Neutrophil (primary cell): ENCODE measurements around the gene OTUD1.

Experiments
- H3K27ac ChIP-seq: fragments of 200-600 bp; sonication (generic); 2 replicates; pipeline ENCODE4 v1.5.1; 2016; ENCODE audit warnings: mild to moderate bottlenecking, moderate library complexity
- H3K27me3 ChIP-seq: fragments of 200-600 bp; sonication (generic); 2 replicates; pipeline ENCODE4 v1.6.0; 2016; ENCODE audit warnings: mild to moderate bottlenecking
- H3K36me3 ChIP-seq: fragments of 200-600 bp; sonication (generic); 2 replicates; pipeline ENCODE4 v1.5.1; 2017
- H3K4me1 ChIP-seq, 2 experiments: fragments of 200-600 bp in 1 of 2; sonication (generic) in 1 of 2; 1 replicate in 1 of 2; 2 replicates in 1 of 2; pipeline versions ENCODE4 v1.5.1 to v1.6.1; 2013 to 2016; ENCODE audit warnings: low read depth in 1 of 2, low read length in 1 of 2, mild to moderate bottlenecking in 1 of 2, moderate library complexity in 1 of 2; ENCODE audit not compliant: control insufficient read depth in 1 of 2, insufficient read depth in 1 of 2
- H3K4me3 ChIP-seq, 2 experiments: fragments of 200-600 bp in 1 of 2; sonication (generic) in 1 of 2; 1 replicate in 1 of 2; 2 replicates in 1 of 2; pipeline ENCODE4 v1.5.1; 2013 to 2016; ENCODE audit warnings: low read depth in 1 of 2, low read length in 1 of 2, mild to moderate bottlenecking in 1 of 2, moderate library complexity in 1 of 2
- H3K9me3 ChIP-seq: fragments of 200-600 bp; sonication (generic); 2 replicates; pipeline ENCODE4 v1.5.1; 2016
- CTCF ChIP-seq: fragments of 200-600 bp; sonication (generic); IDR thresholded peaks from 2 replicates; pipeline ENCODE4 v1.5.1; 2016; ENCODE audit warnings: antibody characterized with exemption

The OTUD1 gene

GRCh38 chr10:23421397-23421796, 17.5 kb upstream of the OTUD1 start:
- Histone ChIP-seq H3K9me3 (no peaks in the 10 kb centered on the region), H3K4me3 (no peak overlapping the region), H3K4me1 (no peaks in the 10 kb centered on the region), H3K27ac (no peak overlapping the region), H3K36me3 (no peaks in the 10 kb centered on the region), H3K27me3 (no peaks in the 10 kb centered on the region)
- TF ChIP-seq CTCF: no peak

DNA sequence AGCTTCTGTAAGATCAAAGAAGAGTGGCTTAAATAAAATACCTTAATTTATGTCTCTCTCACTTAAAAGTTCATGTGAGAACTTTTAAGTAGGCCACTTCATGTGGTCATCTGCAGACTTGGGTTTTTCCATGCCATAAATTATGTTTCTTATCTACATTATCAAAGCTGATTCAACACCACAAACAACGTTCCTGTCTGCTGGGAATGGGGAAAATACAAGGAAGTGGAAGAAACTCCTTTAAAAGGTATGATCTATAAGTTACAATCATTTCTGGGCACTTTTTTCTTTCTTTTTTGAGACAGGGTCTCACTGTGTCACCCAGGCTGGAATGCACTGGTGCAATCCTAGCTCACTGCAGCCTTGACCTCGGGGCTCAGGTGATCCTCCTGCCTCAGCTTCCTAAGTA, 16.9 kb upstream of the OTUD1 start:
- no peaks in the 10 kb centered on the region for H3K4me1 ChIP-seq
- H3K27ac ChIP-seq: no peak overlapping the region
- no peaks in the 10 kb centered on the region for H3K36me3 ChIP-seq
- no peaks in the 10 kb centered on the region for H3K27me3 ChIP-seq
- no peak overlapping the region for H3K4me3 ChIP-seq
- no peak for TF ChIP-seq CTCF
- H3K9me3 ChIP-seq: no peaks in the 10 kb centered on the region

- Histone ChIP-seq H3K4me3 (no peak overlapping the region), H3K36me3 (no peaks in the 10 kb centered on the region), H3K27ac (no peak overlapping the region), H3K27me3 (no peaks in the 10 kb centered on the region), H3K9me3 (no peaks in the 10 kb centered on the region), H3K4me1 (peaks cover 8 to 13% of the 10 kb centered on the region in 2 experiments)
- TF ChIP-seq CTCF: no peak
Measured at GRCh38 chr10:23432166-23432565, 6.7 kb upstream of the OTUD1 start.

DNA sequence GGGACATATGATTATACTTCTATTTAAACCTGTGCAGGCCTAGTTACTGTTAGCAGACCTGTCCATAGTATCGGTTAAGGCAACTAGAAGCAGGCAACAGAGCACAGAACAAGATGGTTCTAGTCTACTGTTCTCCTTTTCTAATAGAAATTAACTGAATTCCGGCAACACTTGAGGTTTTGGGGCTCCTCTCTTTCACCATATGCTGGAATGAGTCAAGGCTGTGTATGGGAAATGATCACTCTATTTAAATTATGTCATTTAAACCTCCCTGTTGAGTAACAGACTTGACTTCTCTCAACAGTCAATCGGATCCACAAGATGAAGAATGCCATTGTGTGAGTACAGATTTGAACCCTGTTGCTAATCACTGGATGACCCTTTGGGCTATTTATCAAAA, 6.2 kb upstream of the OTUD1 start:
- TF ChIP-seq CTCF: no peak
- Histone ChIP-seq H3K9me3 (no peaks in the 10 kb centered on the region), H3K4me3 (no peak overlapping the region), H3K4me1 (peaks cover 8 to 18% of the 10 kb centered on the region in 2 experiments), H3K27me3 (no peaks in the 10 kb centered on the region), H3K27ac (no peak overlapping the region), H3K36me3 (no peaks in the 10 kb centered on the region)

DNA sequence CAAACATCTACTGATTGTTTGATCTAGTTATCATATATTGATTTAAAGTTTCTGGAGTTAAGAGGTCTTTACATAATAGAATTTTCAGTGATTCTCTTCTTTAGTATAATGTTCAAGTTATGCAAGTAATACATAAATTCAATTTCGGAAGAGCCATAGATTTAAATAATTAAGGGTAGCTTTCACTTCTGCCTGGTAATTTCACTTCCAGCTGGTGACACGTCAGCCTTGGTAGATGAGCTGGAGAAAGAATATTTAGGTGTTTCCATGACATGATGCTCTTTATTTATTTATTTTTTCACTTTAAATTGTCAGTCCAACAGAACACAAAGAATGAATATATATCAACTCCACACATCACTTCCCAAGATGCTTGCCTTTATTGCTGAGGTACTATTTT, 5.2 kb upstream of the OTUD1 start:
- no peaks in the 10 kb centered on the region for H3K36me3 ChIP-seq
- no peaks in the 10 kb centered on the region for H3K9me3 ChIP-seq
- H3K4me3 ChIP-seq: no peak overlapping the region
- peaks cover 12 to 25% of the 10 kb centered on the region in 2 experiments for H3K4me1 ChIP-seq
- no peaks in the 10 kb centered on the region for H3K27me3 ChIP-seq
- H3K27ac ChIP-seq: no peak overlapping the region
- TF ChIP-seq CTCF: no peak

DNA sequence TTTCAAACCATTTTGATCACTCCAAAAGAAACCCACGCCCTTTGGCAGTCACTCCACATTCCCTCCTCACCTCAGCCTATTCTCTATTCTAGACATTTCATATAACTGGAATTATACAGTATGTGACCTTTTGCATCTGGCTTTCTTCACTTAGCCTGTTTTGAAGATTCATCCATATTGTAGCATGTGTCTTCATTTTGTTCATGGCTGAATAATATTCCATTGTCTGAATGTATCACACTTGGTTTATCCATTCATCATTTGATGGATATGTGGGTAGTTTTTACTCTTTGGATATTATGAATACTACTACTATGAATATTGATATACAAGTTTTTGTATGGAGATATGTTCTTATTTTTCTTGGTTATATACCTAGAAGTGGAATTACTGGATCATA, 3.5 kb upstream of the OTUD1 start:
- Histone ChIP-seq H3K4me1 (peaks cover 14 to 28% of the 10 kb centered on the region in 2 experiments), H3K9me3 (no peaks in the 10 kb centered on the region), H3K36me3 (no peaks in the 10 kb centered on the region), H3K4me3 (no peak overlapping the region), H3K27ac (no peak overlapping the region), H3K27me3 (no peaks in the 10 kb centered on the region)
- TF ChIP-seq CTCF: no peak
